Panc1 (cell line): ENCODE data around the gene PTPRCAP. TPM values are rescaled to one million over a fixed set of nuclear protein-coding genes. Genes with fewer than 3 reads are reported as not detected.

Experiments
- ATAC-seq: fragments of 200-7000 bp; cut with Tn5 transposase; 2 replicates; pipeline ENCODE4 v1.9.1; 2020; ENCODE audit warnings: mild to moderate bottlenecking, moderate library complexity
- BruUV-seq: library from RNA; stranded (reverse); fragments of 400-500 nt; replicated peaks from 2 replicates; lab custom pipeline; 2021; lab: Mats Ljungman, UMichigan
- CTCF ChIA-PET: fragments of 300-600 bp; sonication (Branson Sonifier 250); formaldehyde crosslinking; loops from one replicate; lab custom pipeline; 2022; ENCODE audit warnings: antibody characterized with exemption; lab: Charles Lee
- POLR2A ChIA-PET: fragments of 300-600 bp; sonication (Branson Sonifier 250); formaldehyde crosslinking; loops from one replicate; lab custom pipeline; 2022; ENCODE audit warnings: antibody characterized with exemption; lab: Charles Lee
- DNase-seq: peaks from one replicate; pipeline ENCODE4 v3.0.0-alpha.2; 2010; ENCODE audit warnings: low read depth, low spot score
- H3K27ac ChIP-seq: 2 replicates; pipeline ENCODE4 v1.5.1; 2011; ENCODE audit warnings: mild to moderate bottlenecking, low read length, inconsistent platforms
- H3K27me3 ChIP-seq: fragments of 200-500 bp; sonication (Bioruptor generic); 2 replicates; pipeline ENCODE4 v1.6.0; 2014; ENCODE audit warnings: low read length, inconsistent platforms; ENCODE audit not compliant: control insufficient read depth, insufficient read depth
- H3K36me3 ChIP-seq: fragments of 200-500 bp; sonication (Bioruptor generic); 2 replicates; pipeline ENCODE4 v1.5.1; 2014; ENCODE audit warnings: inconsistent platforms, mild to moderate bottlenecking, low read length, moderate library complexity; ENCODE audit not compliant: control insufficient read depth, insufficient read depth
- H3K4me1 ChIP-seq: 2 replicates; pipeline ENCODE4 v1.5.1; 2011; ENCODE audit warnings: inconsistent platforms, mild to moderate bottlenecking, low read length, moderate library complexity; ENCODE audit not compliant: control insufficient read depth, insufficient read depth
- H3K4me3 ChIP-seq, 2 experiments: 2 replicates each; pipeline ENCODE4 v1.5.1; 2011 to 2012; ENCODE audit warnings: low read depth in 2 of 2, low read length in 2 of 2, mild to moderate bottlenecking in 2 of 2, inconsistent platforms in 1 of 2, moderate library complexity in 1 of 2
- H3K9me3 ChIP-seq: fragments of 200-500 bp; sonication (Bioruptor generic); 2 replicates; pipeline ENCODE4 v1.5.1; 2014; ENCODE audit warnings: low read depth, mild to moderate bottlenecking, inconsistent platforms, low read length, moderate library complexity; ENCODE audit not compliant: control insufficient read depth, insufficient read depth
- POLR2AphosphoS5 ChIP-seq: IDR thresholded peaks from 2 replicates; pipeline ENCODE4 v1.6.1; 2012; ENCODE audit warnings: mild to moderate bottlenecking, low read depth, low read length, moderate library complexity
- REST ChIP-seq, 2 experiments: IDR thresholded peaks; 2 replicates each; pipeline ENCODE4 v1.6.1; 2011 to 2012; ENCODE audit warnings: low read depth in 2 of 2, control low read depth in 1 of 2, low read length in 1 of 2, mild to moderate bottlenecking in 1 of 2, moderate library complexity in 1 of 2; ENCODE audit not compliant: insufficient read depth in 1 of 2
- SIN3A ChIP-seq: IDR thresholded peaks from 2 replicates; pipeline ENCODE4 v1.6.1; 2012; ENCODE audit warnings: low read depth, mild to moderate bottlenecking, low read length, moderate library complexity, borderline replicate concordance; ENCODE audit not compliant: insufficient read depth
- TCF7L2 ChIP-seq: IDR thresholded peaks from 2 replicates; pipeline ENCODE4 v1.6.1; 2011; ENCODE audit warnings: mild to moderate bottlenecking, low read depth, low read length, inconsistent platforms
- in situ Hi-C: cut with HindIII; loops from 2 replicates; pipeline ENCODE4 v1.10.0; 2016; ENCODE audit warnings: low sequenced_read_pairs, low pct_unique_long_range_greater_than_20kb
- intact Hi-C: fragments of 100-400 bp; cut with micrococcal nuclease; formaldehyde crosslinking; loops from one replicate; pipeline ENCODE4 v1.10.0; 2022; ENCODE audit not compliant: unreplicated experiment
- total RNA-seq: library from RNA; stranded (reverse); gene quantifications from one replicate; pipeline ENCODE4 v1.2.1, GENCODE V29; 2021; ENCODE audit not compliant: unreplicated experiment
- TF ChIP-seq, protein P1 (sequence below): fragments of 450-650 bp; IDR thresholded peaks from 2 replicates; pipeline ENCODE4 v1.5.1; 2017; ENCODE audit warnings: mild to moderate bottlenecking

PTPRCAP gene
- total RNA-seq, 1 experiment from 2014 or later: 0.82 TPM

GRCh38 chr11:67401495-67402191 lies 35.8 kb downstream of the PTPRCAP start, which contains the start of gene PPP1CA:
TSS of gene PPP1CA (minus strand) at chr11:67401858. CDS start at chr11:67401782, 76 bp downstream.
- intact Hi-C loops (no loop called here), in situ Hi-C loops (no loop called here)
- DNase-seq (peak; percentile 8), ATAC-seq (peak; percentile 92)
- ChIA-PET POLR2A (interaction anchor here (0.5 to 1.7 kb wide), 13 partner anchors 10 to 1000 kb away, joined by 3 to 8 read pairs (median 4); no protein-coding TSS in a partner anchor), CTCF (interaction anchor here (0.6 to 1.6 kb wide), 10 partner anchors 10 to 104 kb away, joined by 3 to 9 read pairs (median 6); partner anchors contain the start of gene PITPNM1)
- Histone ChIP-seq H3K4me3 (peak within 1 kb of the TSS; percentile 84 to 96), H3K27me3 (no peaks in the 10 kb centered on the region), H3K4me1 (peaks cover 36% of the 10 kb centered on the region), H3K36me3 (peaks cover 7% of the 10 kb centered on the region), H3K9me3 (no peaks in the 10 kb centered on the region), H3K27ac (peak within 1 kb of the TSS; percentile 98)
- no TSS peak for BruUV-seq
- TF ChIP-seq TCF7L2 (no peak), REST (IDR thresholded peaks at IDR 0.05; ENCODE audit: insufficient read depth in 1 of 2, low read depth in 2 of 2, low read length in 1 of 2) (no peak), POLR2AphosphoS5 (peak; percentile 87), SIN3A (peak; percentile 87; the same call in 1 of the 2 replicates)
- TF ChIP-seq, protein P1, sequence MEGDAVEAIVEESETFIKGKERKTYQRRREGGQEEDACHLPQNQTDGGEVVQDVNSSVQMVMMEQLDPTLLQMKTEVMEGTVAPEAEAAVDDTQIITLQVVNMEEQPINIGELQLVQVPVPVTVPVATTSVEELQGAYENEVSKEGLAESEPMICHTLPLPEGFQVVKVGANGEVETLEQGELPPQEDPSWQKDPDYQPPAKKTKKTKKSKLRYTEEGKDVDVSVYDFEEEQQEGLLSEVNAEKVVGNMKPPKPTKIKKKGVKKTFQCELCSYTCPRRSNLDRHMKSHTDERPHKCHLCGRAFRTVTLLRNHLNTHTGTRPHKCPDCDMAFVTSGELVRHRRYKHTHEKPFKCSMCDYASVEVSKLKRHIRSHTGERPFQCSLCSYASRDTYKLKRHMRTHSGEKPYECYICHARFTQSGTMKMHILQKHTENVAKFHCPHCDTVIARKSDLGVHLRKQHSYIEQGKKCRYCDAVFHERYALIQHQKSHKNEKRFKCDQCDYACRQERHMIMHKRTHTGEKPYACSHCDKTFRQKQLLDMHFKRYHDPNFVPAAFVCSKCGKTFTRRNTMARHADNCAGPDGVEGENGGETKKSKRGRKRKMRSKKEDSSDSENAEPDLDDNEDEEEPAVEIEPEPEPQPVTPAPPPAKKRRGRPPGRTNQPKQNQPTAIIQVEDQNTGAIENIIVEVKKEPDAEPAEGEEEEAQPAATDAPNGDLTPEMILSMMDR: peak; percentile 98

DNA sequence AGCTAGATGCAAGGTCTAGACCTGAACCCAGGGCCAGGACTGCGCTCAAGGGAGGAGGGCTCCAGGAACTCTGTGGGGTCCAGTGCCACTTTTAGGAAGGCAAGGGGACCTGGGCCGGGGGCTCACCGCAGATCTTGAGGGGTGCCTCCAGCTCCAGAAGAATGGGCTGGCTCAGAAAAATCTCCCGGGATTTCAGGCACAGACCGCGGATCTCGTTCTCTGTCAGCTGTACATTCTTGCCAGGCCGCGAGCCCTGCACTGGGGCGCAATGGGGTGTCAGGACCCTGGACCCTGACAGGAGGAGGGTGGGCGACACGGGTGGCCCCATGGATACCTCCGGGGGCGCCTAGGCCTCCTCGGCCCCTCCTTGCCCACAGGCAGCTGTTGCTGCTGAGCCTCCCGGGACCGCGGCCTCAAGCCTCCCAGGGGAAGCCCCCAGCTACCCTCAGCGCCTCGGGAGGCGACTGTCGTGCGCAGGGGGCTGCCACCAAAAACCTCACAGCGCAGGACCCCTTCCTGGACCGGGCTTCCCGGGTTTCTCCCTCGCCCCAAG lies 36.5 kb downstream of the PTPRCAP start:
- BruUV-seq: no TSS peak
- intact Hi-C loops: no loop called here
- Histone ChIP-seq H3K9me3 (no peaks in the 10 kb centered on the region), H3K36me3 (peaks cover 7% of the 10 kb centered on the region), H3K27ac (peak overlapping the region; percentile 88), H3K4me3 (peak overlapping the region; percentile 84 to 96), H3K4me1 (peaks cover 38% of the 10 kb centered on the region), H3K27me3 (no peaks in the 10 kb centered on the region)
- CTCF ChIA-PET: interaction anchor here (0.6 to 1.6 kb wide), 9 partner anchors 10 to 104 kb away, joined by 3 to 9 read pairs (median 6); partner anchors contain the start of gene PITPNM1
- in situ Hi-C loops: no loop called here
- peak; percentile 9; the same call in 1 of the 2 replicates for ATAC-seq
- no peak for DNase-seq
- POLR2A ChIA-PET: interaction anchor here (0.5 to 1.7 kb wide), 11 partner anchors 11 to 354 kb away, joined by 3 to 8 read pairs (median 4); no protein-coding TSS in a partner anchor
- TF ChIP-seq POLR2AphosphoS5: 0 out of 2 replicates have a peak, but pooled peaks have one; percentile 3
- TF ChIP-seq TCF7L2: no peak
